Lower leg skin (tissue), 4 donors: ENCODE data around the gene RABEP2. TPM values are rescaled to one million over a fixed set of nuclear protein-coding genes. Genes with fewer than 3 reads are reported as not detected.
A peak's percentile ranks its signal among the peaks of the same experiment; 100 is the strongest.
"Not testable (repeated sequence)": the region's sequence is repeated elsewhere in the genome, so short reads cannot be mapped to it uniquely, and the experiment has no call there.

Experiments
- DNase-seq, 2 donors: peaks; one replicate each; pipeline ENCODE4 v3.0.0-alpha.2; 2019; ENCODE audit warnings: low spot score in 2 of 2
- H3K4me3 ChIP-seq: fragments of 200-600 bp; sonication (generic); 2 replicates; pipeline ENCODE4 v1.5.1; 2017; ENCODE audit warnings: mild to moderate bottlenecking, low read depth; ENCODE audit not compliant: poor library complexity, severe bottlenecking
- CTCF ChIP-seq, 3 donors: fragments of 450-650 bp; IDR thresholded peaks; one replicate each; pipeline ENCODE4 v1.5.1; 2016; ENCODE audit warnings: antibody characterized with exemption in 3 of 3, mild to moderate bottlenecking in 3 of 3, moderate library complexity in 2 of 3
- POLR2A ChIP-seq, 2 donors: fragments of 450-650 bp; IDR thresholded peaks; one replicate each; pipeline ENCODE4 v1.6.1; 2016 to 2017; ENCODE audit warnings: antibody characterized with exemption in 2 of 2, mild to moderate bottlenecking in 1 of 2, moderate library complexity in 1 of 2
- WGBS, 2 donors: methylation state at CpG; one replicate each; pipeline ENCODE4 v1.1.5; 2018; 5-methylcytosine and 5-hydroxymethylcytosine counted together
- intact Hi-C: fragments of 100-400 bp; cut with DNase I; formaldehyde crosslinking; loops from one replicate; pipeline ENCODE4 v1.15.0; 2023; ENCODE audit warnings: low total_unique reads
- total RNA-seq, 4 donors: library from RNA; depleted of rRNA; stranded (reverse); fragments of >200 nt; gene quantifications; one replicate each; pipeline ENCODE4 v1.1.0, GENCODE V29; 2016

Gene RABEP2
- total RNA-seq, 4 donors from 2014 or later: 80.7 to 124 (median 94.9) TPM

- TF ChIP-seq POLR2A (IDR thresholded peaks at IDR 0.05) (no peak), CTCF (IDR thresholded peaks at IDR 0.05) (no peak)
- intact Hi-C loops: loop anchor here (2.0 kb wide), 1 partner anchor 14 kb away; no protein-coding TSS in a partner anchor
- WGBS, 2 donors: 74 to 90% methylated on average over 3 of the region's 3 CpGs
- no peak overlapping the region for H3K4me3 ChIP-seq
- DNase-seq: no peak
Measured at GRCh38 chr16:28930652-28931051, 5.6 kb upstream of the RABEP2 start.

- intact Hi-C loops: loop anchor here (2.0 kb wide), 1 partner anchor 15 kb away; no protein-coding TSS in a partner anchor
- WGBS, 2 donors: 83 to 90% methylated on average over 3 of the region's 3 CpGs
- H3K4me3 ChIP-seq: no peak overlapping the region
- DNase-seq: no peak
- TF ChIP-seq CTCF (IDR thresholded peaks at IDR 0.05) (no peak), POLR2A (IDR thresholded peaks at IDR 0.05) (no peak)
Measured at GRCh38 chr16:28930203-28930602, 5.2 kb upstream of the RABEP2 start.

- no peak for TF ChIP-seq POLR2A (IDR thresholded peaks at IDR 0.05)
- no peak for TF ChIP-seq CTCF (IDR thresholded peaks at IDR 0.05)
- no peak overlapping the region for H3K4me3 ChIP-seq
- DNase-seq: no peak
- 92 to 95% methylated on average over 1 of the region's 1 CpG for WGBS, 2 donors
- intact Hi-C loops: no loop called here
Measured at GRCh38 chr16:28927815-28928214, 2.8 kb upstream of the RABEP2 start.

GRCh38 chr16:28926284-28926683, 1.2 kb upstream of the RABEP2 start:
- H3K4me3 ChIP-seq, intact Hi-C loops, DNase-seq: not testable (repeated sequence)
- 54 to 56% methylated on average over 2 of the region's 2 CpGs for WGBS, 2 donors

- WGBS, 2 donors: 1% methylated on average over 40 to 45 of the region's 48 CpGs
- peak overlapping the region; percentile 73 for H3K4me3 ChIP-seq
- TF ChIP-seq CTCF (IDR thresholded peaks at IDR 0.05): no peak
- TF ChIP-seq POLR2A (IDR thresholded peaks at IDR 0.05): no peak
- intact Hi-C loops: no loop called here
- DNase-seq: peak; percentile 76 to 95
Measured at GRCh38 chr16:28925386-28926228, 569 bp upstream of the RABEP2 start.

- DNase-seq: peak in 1 of 2 donors; percentile 88
- TF ChIP-seq CTCF (IDR thresholded peaks at IDR 0.05): no peak
- TF ChIP-seq POLR2A (IDR thresholded peaks at IDR 0.05): no peak
- intact Hi-C loops: no loop called here
- peak overlapping the region; percentile 73 for H3K4me3 ChIP-seq
- WGBS, 2 donors: 19 to 30% methylated on average over 15 of the region's 15 CpGs
Measured at GRCh38 chr16:28924399-28924761, 658 bp downstream of the RABEP2 start.
